Stimulated activated CD4-positive, alpha-beta T cell treated with anti-CD3 and anti-CD28 coated beads, Interleukin-2, amount 100 ng/mL, for 4 hours (primary cell): ENCODE results near the gene DDI1.

Experiments used
- DNase-seq: peaks from one replicate; pipeline ENCODE4 v3.0.0-alpha.2; 2020; ENCODE audit warnings: low read depth

Gene DDI1

DNA sequence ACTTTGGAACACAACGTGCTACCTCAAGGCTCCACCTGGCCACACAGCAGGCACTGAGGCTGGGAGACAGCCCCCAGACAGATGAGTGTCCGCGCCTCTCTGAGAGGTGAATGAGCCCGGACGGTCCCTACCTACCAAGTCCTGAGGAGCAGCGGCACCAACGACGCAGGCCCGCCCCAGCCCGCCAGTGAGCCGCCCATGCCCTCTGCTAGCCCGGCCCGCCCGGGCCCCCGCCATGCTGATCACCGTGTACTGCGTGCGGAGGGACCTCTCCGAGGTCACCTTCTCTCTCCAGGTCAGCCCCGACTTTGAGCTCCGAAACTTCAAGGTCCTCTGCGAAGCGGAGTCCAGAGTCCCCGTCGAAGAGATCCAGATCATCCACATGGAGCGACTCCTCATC, at the start of gene DDI1:
Gene DDI1 (plus strand): TSS at position 53 of the 400 bp plus-strand sequence. CDS start 183 bp downstream, at position 236.
- DNase-seq, result no peak

DNA sequence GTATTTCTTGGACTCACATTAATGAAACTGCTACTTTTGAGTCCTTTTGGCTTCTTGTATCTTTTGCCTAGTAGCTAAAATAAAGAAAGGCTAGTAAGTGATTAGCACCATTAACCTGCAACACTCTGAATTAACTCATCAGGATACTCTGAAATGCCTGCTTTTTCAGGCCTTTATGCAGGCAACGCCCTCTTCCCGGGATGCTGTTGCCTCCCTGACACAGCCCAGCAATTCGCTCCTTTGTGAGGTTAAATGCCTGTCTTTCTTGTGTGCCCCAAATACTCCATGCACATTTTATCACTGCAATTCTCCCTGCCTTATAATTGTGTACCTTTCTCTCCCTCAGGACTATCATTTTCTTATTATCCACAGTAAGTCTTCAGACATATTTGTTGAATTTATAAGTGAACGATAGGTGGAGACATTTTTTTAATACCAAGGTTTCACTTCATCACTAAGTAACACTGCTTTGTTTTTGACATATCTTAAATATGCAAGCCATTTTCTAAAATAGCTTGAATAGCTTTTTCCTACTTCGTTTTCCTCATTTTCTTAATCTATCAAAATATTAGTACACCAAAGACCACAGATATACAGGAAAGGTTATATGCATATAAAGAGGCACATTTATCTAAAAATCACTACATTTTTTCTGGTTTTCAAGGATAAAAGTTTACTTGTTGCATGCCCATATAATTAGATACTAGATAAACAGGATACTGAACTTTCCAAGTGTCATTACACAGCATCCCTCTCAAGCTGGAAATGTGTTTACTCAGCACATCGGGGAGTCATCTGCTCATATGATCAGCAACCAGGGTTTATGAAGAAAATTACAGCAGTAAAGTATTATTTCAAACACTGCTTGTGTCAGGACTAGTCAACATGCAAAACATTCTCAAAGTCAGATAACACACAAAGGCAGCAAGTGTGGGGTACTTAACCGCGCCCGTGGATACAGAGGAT, 48.5 kb upstream of the DDI1 start:
- DNase-seq, result no peak

DNA sequence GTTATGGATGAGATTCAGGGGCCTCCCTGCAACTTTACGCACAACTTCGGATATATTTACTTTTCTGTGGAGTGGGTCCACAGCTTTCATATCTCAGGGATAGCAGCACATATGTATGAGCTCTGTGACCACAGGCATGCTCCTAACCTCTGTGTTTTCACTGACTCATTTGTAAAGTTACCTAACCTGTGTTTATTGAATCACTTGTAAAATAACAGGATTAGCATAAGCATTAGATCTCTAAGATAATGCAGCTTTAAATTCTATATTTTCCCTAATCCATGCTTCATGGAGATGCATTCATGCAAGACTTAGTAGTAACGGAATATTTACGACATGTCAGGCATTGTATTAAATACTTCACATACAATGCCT, 47.9 kb upstream of the DDI1 start:
- no peak for DNase-seq

DNA sequence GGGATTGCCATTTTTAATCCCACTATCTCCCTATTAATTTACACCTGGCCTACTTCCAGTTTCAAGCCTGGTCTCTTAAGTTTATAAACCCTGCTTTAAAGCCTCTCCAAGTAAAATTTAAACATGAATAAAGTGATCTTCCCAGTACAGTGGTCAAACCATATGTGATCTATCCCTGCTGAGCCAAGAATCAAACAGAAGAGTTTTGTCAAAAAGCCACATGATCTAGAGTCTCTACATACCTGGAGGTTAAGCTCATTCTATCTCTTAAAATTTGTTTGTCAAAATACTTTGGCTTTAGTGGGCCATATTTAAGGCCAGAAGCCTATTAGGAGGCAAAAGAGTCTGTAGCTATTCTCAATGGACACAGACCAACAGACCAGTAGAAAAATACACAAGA, 42.9 kb upstream of the DDI1 start:
- DNase-seq, result no peak

DNA sequence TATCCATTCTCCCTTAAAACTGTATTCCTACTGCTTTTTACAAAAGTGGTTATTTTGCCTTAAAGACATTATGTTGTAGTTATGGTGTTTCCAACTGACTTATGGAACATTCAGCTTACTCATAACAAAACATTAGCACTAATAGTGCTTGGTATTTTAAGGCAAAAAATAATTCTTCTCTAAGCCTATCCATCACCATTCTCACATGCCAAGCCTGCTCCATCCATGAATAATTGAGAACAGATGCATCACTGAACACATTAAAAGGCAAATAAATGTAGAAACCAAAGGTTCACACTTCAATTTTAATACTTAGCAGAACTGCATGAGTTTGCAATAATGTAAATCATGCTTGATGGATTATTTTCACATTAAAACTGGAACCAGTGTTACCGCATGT, 42.3 kb upstream of the DDI1 start:
- no peak for DNase-seq

DNA sequence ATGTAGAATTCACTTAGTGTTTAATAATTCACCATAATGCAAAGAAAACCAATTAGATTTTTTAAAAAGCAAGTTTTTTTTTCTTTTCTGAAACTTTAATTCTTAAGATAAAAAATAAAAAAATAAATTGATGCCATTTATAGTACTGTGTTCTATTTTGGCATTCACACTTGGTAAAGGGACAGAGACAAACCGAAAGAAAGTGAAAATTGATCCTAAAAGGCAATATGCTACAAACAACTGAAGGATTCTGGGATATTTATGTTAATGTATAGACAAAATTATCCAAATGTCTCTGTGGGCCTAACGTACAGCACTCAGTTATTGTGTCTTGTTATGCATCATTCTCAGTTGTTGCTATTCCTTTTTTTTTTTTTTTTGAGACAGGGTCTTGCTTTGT, 41.9 kb upstream of the DDI1 start:
- DNase-seq, result no peak

DNA sequence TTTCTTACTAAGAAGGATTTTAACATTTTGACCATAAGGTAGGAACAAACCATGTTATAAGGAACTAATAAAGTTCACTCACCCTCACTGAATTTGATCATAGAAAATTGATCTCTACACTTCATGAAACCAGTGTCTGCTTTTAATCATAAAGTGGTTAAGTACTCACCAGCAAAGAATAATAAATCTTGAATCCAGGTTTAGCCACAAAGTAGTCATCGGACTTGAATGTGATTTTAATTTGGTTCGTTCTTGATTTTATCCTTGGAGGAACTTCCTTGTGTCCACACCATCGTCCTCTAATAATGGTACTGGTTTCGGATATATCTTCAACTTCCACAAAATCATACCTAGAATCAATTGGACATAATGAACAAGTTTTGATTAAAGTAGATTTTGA, 40.5 kb upstream of the DDI1 start:
- no peak for DNase-seq

DNA sequence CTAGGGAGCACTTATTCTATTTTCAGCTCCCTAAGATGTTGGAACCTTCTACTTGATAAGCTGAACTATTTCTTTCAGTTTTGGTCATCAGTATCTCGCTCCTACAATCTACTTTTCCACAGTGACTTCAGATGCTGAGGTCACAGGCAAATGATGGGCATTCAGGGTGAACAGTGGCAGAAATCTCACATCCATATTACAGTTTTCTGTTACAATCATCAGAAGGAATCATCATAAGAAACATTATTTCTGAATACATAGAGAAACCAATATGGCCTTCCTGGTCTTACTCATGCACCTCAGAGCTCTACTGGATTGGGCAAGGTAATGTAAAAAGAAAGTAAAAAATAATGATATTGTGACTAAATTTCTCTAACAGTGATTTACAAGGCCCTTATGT, 39.4 kb upstream of the DDI1 start:
- no peak for DNase-seq

DNA sequence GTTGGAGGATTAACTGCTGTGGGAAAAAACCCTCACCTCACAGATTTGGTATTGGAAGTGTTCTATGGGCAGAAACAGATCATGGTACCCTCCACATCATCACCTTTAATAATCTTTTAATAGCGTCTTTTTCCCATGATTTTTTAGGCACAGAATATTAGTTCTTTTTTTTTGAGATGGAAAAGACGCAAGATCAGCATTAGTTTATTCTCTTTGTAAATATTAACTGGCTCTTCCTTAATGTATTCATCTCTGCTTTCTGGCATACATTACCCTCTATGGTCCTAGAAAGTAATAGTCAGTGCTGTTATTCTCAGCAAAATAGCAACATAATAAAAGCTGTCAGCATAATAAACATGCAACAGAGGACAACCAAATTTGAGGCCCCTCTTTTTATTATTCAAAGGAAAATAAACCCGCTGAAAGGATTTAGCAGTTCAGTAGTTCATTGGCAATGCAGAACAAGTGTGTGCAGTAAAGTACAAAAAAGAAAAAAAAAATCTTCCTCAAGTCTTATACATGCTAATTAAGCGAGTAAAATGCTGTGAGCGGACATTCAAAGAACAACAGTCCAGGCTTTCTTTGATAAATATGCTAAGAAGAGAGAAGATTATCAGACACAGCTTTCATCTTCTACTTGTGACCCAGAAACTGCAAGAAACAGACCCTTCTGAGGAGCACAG, 37.5 kb upstream of the DDI1 start:
- DNase-seq, result no peak

DNA sequence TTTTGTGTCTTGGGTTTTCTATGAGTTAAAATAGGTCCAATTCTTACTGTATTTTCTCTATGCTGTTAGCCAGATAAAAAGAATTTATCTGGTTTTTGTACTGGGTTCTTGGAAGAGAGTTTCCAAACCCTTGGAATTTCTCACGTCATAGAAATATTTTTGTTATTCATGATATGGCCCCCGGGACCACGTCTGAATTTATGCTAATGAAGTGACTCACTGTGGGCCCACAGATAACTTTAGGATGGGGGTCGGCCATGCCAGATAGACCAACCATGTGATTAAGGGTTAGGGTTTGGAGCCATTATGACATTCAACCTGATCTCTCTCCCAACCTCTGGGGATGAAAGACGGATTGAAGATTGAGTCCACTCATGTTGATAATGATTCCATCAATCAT, 35.6 kb upstream of the DDI1 start:
- no peak for DNase-seq

DNA sequence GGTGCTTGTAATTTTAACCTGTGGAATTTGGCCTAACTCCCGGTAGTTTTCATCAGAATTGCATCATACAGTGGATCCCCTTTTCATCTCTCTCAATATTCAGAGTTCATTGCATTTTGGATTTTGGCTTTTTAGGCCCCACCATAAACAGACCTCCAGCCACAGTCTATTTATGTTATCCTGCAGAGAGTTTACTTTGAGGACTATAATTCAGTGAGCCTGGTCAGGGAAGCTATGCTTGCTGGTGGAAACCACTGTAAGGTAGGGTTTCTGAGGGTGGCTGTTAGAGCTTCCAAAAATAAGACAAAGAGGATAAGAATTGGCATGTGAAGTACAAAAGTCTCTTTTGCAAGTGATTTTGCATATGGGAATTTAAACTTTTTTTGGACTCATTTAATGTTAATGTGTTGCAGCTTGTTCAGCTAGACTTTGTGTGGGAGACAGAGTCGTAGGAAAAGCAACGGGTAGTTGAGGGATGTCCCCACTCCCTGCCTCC, 34.8 kb upstream of the DDI1 start:
- DNase-seq, result no peak

DNA sequence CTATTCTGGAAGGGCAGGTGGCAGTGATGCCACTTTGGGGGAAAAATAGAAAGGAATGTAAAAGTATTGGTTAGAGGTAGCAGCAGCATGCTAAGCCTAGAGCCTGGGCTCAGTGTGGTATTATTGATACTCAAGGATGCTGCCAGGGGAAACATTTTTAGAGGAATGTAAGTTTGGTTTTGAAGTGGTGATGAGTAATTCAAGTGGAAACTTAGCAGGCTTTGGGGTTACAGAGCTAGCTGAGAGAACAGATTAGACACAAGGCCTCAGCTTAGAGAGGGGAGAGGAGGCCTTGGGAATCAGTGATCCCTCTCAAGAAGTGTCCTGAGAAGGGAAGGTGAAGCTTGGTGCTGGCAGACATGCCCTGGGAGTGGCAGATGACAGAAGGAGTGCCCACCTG, 32.9 kb upstream of the DDI1 start:
- DNase-seq, result no peak

DNA sequence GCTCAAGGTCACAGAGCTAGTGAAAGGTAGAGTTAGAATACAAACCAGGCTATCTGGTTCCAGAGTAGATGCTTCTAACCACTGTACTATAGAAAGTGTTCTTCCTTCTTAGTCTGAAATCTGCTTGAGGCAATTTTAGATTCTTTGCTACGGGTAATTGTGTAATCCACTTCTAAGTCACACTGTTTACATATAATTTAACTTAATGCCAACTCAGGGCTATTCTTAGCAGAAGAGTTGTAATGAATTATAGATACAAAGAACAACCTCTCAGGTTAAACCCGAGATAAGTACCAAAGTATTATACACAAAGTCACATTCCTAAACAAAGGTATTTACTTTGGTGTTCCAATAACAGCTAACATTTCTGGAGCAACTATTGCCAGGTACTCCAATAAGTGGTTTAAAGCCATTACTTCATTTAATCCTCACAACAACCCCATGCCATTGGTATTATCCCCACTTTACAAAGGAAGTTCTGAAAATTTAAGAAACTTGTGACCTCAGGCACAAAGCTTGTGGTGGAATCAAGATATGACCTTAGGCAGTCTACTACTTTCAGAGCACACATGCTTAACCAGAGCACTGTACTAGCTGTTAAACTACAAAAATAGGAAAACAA, 31.1 kb upstream of the DDI1 start:
- no peak for DNase-seq

DNA sequence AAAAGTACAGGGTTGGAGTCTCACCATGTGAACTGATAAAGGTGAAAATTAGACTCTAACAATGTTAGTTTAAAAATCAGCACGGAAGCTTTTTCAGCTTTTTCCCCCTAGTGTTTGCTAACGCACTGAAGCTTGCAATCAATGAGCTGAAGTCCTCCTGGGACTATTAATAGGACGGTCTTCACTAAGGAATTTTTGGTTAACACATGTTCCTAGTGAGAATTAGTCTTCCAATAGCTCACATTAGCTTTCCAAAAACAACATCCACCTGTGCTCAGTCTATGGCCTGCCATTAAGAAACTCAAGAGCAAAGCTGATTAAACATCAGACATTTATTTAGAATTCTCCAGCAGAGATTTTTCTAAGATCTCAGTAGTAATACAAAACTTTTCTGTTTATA, 26.7 kb upstream of the DDI1 start:
- DNase-seq, result no peak

DNA sequence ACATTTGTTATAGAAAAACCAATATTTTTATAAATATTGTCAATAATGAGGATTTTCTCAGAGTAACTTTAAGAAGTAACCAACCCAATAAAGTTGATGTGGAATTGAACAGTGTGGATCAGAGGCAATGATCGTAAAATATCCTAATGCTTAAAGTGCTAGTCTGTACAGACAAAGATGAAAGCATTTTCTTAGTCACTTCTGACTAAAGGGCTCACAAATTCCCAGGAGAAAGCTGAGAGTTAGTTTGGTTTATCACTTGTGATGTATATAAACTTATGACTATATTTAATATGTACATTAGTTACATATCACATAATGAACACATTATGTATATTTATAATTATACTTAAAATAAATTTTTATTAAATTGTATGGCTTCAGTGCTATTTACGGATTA, 25.4 kb upstream of the DDI1 start:
- DNase-seq, result no peak

DNA sequence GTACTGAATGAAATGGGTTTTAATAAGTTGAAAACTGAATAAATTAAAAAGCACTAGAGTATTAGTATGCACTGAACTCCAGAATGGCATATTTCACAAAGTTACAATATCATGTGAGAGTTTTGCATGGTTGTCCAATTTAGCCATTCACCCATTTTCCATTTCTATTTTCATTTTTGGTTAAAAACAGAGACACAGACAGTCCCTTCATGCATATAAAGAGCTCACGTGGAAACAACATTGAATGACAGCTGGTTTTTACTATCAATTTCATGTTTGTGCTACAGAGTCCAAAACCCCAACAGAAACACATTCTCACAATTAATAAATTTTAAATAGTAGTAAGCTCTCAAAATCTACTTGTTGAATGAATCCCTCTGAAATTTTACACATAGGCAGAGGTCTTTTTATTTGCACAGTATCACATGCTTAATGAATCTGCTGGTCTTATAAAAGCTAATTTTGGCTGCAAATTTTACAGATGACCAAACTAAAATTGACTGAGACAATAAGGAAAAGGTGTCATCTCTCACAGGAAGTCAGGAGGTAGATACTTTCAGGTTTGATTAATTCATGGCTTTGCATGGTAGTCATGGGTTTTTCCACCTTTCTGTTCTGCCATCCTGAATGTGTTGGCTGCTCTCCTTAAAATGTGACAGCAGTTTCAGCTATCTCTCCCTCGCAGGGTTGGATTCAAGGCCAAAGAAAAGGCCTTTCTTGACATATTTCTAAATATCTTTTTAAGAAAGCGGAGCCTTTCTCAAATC, 20.6 kb upstream of the DDI1 start:
- no peak for DNase-seq

DNA sequence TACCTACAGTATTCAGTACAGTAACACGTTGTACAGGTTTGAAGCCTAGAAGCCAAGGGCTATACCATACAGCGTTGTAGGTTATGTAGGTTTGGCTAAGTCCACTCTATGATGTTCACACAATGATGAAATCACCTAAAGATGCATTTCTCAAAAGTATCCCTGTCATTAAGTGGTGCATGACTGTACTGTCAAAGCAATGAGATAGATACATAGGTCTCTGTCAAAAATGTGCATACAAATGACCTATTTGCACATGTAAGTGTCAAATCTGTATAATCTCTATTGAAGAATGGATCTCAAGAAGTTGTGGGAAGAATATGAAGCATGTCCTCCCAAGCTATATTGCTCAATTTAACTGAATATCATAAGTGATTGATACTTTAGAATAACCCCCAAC, 11.9 kb upstream of the DDI1 start:
- no peak for DNase-seq

DNA sequence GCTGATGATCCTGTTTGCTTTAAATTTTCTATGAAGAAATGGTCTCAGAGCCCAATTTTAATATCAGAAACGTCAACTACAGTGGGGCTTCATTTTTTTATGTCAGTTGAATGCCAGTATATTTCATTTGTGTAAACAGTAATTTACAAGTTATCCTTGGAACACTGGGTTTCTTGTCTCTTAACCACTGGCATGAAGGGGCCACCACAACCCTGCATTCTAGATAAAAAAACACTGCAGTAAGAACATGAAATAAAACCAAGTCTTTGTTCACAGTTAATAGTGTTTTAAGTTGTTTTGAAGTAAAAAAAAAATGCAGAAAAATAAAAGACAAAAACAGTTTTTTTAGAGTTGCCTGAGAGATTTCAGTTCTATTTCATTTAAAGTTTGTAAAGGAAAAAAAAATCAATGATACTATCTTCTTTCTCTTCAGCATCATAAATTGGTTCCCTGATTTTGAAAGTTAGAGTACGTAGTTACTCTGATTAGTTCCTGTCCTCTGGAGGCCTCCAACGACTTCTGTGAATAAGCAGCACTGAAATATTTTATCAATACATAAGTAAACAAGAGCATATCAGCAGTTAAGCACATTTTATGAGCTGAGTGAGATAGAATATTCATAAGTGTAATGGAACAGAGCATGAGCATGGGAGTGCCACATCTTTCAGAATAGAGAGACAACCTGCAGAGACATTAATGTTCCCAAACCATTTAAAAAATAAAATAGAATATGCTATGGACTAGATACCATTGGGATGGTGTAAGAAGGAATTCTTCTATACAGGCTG, 7.8 kb upstream of the DDI1 start:
- DNase-seq, result no peak

DNA sequence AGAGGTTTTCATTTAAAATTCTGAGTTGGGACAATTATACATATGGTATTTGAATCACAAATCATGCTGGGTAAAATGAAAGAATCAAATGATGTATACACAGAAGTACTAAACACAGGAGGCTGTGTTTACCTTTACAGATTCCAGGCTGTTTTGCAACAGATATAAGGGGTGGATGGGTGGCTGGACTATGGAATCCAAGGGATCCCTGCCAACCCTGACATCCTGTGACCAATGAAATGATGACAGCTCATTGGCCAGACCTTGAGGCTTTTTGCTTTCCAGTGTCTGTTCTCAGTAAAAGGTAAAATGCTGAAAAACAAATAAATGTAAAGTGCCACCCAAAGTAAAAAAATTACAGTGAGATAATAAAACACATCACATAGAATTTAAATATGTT, 3.3 kb upstream of the DDI1 start:
- no peak for DNase-seq

DNA sequence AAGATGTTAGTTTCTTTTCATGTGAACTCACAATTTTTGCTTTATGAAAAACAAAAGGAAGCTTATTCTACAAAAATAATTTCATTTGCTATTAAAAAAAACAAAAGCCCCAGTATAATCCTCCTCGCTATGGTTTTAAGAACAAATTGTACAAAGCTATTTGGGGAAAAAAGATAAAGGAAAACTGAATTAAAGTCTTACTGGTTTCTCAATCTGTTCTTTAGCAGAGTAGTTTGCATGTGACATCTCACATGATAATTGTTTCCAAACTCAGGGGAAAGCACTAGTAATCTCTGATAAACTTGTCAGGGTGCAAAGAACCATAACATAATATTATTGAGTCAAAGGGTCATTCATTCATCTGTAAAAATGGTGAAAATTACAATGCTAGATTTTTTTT, 2.9 kb upstream of the DDI1 start:
- DNase-seq, result no peak

DNA sequence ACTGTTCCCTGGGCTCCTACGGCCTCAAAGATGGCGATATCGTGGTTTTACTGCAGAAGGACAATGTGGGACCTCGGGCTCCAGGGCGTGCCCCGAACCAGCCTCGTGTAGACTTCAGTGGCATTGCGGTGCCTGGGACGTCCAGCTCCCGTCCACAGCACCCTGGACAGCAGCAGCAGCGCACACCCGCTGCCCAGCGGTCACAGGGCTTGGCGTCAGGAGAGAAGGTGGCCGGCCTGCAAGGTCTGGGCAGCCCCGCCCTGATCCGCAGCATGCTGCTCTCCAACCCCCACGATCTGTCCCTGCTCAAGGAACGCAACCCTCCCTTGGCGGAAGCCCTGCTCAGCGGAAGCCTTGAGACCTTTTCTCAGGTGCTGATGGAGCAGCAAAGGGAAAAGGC, 555 bp downstream of the DDI1 start:
- DNase-seq, result no peak
